Epithelial cell of prostate (primary cell): ENCODE results near the gene PSMD12.
"Not testable (repeated sequence)": the region's sequence is repeated elsewhere in the genome, so short reads cannot be mapped to it uniquely, and the experiment has no call there.

Experiments
- DNase-seq: peaks from one replicate; pipeline ENCODE4 v3.0.0-alpha.2; 2011; ENCODE audit warnings: low read depth, low spot score
- H3K27ac ChIP-seq: fragments of 450-650 bp; 2 replicates; pipeline ENCODE4 v1.5.1; 2017; ENCODE audit warnings: mild to moderate bottlenecking

The PSMD12 gene

GRCh38 chr17:67360880-67361279 is 5.5 kb downstream of the PSMD12 start:
- DNase-seq: no peak
- peak overlapping the region; percentile 68 for H3K27ac ChIP-seq

GRCh38 chr17:67359960-67360791 is 6.2 kb downstream of the PSMD12 start:
- peak overlapping the region; percentile 68 for H3K27ac ChIP-seq
- DNase-seq: no peak

- DNase-seq: no peak
- no peak overlapping the region for H3K27ac ChIP-seq
Observed at GRCh38 chr17:67358612-67359011, 7.8 kb downstream of the PSMD12 start.

- H3K27ac ChIP-seq: no peak overlapping the region
- no peak for DNase-seq
Observed at GRCh38 chr17:67353929-67354574, 12.3 kb downstream of the PSMD12 start.

DNA sequence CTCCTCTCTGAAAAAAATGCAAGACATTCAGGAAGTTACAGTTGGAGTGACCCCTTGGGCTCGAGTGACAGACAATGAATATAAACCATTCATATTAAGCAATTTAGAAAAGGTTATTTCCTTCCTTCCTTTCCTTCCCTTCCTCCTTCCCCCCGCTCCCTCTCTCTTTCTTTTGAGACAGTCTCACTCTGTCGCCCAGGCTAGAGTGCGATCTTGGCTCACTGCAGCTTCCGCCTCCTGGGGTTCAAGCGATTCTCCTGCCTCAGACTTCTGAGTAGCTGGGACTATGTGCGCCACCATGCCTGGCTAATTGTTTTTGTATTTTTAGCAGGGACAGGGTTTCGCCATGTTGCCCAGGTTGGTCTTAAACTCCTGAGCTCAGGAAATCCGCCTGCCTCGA is 13.2 kb downstream of the PSMD12 start:
- no peak overlapping the region for H3K27ac ChIP-seq
- DNase-seq: no peak

DNA sequence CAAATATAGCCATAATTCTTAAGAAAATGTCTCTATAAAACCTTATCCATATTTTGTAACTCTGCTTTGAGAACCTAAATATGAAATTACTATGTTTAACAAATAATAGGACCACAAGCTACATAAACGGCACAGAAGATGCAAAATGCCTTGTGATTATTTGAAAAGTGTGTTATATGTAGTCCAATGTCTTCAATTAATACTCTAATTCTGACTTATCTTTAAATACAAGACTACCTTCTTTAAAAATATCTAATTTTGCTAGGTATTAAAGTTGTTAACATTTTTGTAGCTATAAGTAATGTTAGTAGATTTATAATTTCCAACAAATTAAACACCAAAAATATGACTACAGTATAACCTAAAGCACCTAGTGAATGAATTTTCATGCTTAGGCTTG is 17.0 kb downstream of the PSMD12 start:
- DNase-seq: no peak
- no peak overlapping the region for H3K27ac ChIP-seq

DNA sequence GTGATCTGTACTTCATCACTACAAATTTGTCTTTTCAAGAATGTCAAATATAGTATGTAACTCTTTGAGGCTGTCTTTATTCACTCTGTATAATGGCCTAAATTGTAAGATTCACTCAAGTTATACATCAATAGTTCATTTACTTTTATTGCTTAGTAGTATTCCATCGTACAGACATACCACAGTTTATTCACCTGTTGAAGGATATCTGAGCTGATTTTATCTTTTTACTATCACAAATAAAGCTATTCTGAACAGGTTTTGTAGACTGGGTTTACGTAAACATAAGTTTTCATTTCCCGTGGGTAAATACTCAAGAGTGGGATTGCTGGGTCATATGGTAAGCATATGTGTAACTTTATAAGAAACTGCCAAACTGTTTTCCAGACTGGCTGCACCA is 18.6 kb downstream of the PSMD12 start:
- DNase-seq: no peak
- no peak overlapping the region for H3K27ac ChIP-seq

DNA sequence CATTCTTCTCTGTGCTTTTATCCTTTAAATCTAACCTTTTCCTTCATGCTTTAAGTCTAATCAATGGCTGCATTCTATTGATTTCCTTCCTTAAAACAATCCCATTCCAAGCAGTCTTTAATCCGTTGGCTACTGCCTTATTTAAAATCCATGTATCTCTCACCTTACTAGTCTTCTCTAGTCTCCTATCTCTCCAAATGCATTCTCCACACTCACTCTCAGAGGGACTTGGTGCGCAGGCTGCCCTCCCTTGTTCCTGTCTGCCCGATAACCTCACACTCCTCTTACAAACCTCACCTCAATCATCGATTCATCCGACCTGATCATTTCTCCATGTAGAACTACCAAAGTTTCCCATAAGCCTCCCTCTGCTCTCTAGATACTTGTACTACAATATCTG is 23.1 kb downstream of the PSMD12 start:
- H3K27ac ChIP-seq: no peak overlapping the region
- no peak for DNase-seq

DNA sequence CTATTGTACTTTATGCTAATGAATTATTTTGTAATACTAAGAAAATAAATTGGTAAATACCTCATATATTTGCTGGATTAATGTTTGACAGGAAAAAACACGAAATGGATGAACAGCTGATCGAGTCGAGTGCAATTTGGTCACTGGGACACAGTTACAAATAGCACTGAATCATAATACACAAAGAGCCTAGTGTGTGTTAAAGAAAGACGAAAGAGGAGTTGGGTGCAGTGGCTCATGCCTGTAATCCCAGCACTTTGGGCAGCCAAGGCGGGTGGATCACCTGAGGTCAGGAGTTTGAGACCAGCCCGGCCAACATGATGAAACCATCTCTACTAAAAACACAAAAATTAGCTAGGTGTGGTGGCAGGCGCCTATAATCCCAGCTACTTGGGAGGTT is 28.0 kb downstream of the PSMD12 start:
- H3K27ac ChIP-seq: not testable (repeated sequence)

DNA sequence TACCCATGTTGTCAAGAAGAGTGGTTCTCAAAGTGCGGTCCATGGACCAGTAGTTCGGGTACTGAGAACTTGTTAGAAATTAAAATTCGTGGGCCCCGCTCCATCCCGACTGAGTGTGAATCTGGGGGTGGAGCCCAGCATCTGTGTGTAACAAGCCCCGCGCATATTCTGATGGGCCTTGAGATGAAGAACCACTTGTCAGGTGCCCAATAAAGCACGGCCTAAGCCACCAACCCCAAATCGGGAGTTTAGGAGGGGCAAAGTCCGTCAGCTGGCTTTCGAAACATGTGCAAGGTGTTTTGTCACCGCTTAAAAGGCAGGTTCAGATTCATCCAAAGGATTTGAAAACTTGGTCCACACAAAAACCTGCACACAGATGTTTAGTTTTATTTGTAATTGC is 29.5 kb downstream of the PSMD12 start:
- no peak overlapping the region for H3K27ac ChIP-seq
- DNase-seq: no peak

More for the DNA sequence above, 28.0 kb downstream of the PSMD12 start:
- DNase-seq: not testable (repeated sequence)

DNA sequence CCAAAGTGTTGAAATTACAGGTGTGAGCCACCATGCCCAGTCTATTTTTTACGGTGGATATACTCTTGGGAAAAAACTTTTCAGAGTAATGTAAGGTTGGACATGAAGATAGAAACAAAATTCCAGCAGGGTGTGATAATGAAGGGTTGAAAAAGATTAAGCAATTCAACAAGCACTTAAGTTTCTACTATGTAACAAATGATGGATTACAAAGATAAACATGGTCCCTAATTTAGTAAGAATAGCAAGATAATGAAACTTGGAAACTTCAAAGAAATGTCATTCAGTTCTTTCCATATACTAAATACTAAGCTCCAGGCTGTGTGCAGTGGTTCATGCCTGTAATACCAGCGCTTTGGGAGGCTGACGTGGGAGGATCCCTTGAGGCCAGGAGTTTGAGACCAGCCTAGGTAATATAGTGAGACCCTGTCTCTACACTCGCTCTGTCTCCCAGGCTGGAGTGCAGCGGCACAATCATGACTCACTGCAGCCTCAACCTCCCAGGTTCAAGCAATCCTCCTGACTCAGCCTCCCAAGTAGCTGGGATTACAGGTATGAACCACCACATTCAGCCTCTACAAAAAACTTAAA is 31.0 kb downstream of the PSMD12 start:
- no peak for DNase-seq
- no peak overlapping the region for H3K27ac ChIP-seq

DNA sequence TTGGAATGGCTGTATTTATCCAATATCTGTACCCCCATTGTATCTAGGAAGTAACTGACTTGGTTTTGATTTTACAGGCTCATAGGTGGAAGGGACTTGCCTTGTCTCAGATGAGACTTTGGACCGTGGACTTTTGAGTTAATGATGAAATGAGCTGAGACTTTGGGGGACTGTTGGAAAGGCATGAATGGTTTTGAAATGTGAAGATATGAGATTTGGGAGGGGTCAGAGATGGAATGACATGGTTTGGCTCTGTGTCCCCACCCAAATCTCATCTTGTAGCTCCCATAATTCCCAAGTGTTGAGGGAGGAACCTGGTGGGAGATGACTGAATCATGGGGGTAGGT is 34.2 kb downstream of the PSMD12 start:
- not testable (repeated sequence) for DNase-seq

GRCh38 chr17:67331381-67332161 is 34.8 kb downstream of the PSMD12 start:
- not testable (repeated sequence) for H3K27ac ChIP-seq, DNase-seq

More for the DNA sequence above, 34.2 kb downstream of the PSMD12 start:
- H3K27ac ChIP-seq: not testable (repeated sequence)

GRCh38 chr17:67328026-67328425 is 38.4 kb downstream of the PSMD12 start:
- H3K27ac ChIP-seq: no peak overlapping the region
- no peak for DNase-seq

GRCh38 chr17:67326959-67327745 is 39.2 kb downstream of the PSMD12 start:
- not testable (repeated sequence) for H3K27ac ChIP-seq, DNase-seq

GRCh38 chr17:67326440-67326839 is 39.9 kb downstream of the PSMD12 start:
- H3K27ac ChIP-seq: no peak overlapping the region
- no peak for DNase-seq

- DNase-seq: no peak
- no peak overlapping the region for H3K27ac ChIP-seq
Observed at GRCh38 chr17:67324330-67324729, 42.0 kb downstream of the PSMD12 start.

GRCh38 chr17:67323445-67323844 is 42.9 kb downstream of the PSMD12 start:
- H3K27ac ChIP-seq: no peak overlapping the region
- DNase-seq: no peak

- no peak for DNase-seq
Observed at GRCh38 chr17:67322042-67322787, 44.2 kb downstream of the PSMD12 start.

More at GRCh38 chr17:67322042-67322787, 44.2 kb downstream of the PSMD12 start:
- no peak overlapping the region for H3K27ac ChIP-seq
